ENCODE results near the gene SH3BP5L. TPM values are rescaled to one million over a fixed set of nuclear protein-coding genes. Genes with fewer than 3 reads are reported as not detected.

Gene SH3BP5L
- total and polyA plus RNA-seq, 2 of the 4 experiments (the other 2 are of a cell fraction), result 23.3 to 35.9 TPM

DNA sequence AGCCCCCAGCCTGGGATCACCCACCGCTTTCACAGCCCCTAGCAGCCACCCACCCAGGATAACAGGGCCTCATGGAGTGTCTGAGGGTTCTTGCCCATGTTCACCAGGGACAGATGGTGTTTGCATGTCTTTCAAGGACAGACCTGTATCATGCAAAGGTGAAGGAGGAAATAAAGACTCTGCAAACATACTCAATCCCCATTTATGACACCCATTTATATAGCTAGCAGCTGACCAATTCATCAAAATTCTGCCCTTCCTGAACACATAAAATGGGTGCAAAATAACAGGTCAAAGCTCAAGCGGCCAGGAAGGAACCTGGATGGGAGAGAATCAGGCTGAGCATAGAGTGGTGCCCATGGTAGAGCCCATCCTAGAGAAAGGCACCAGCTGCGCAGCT, 37.4 kb downstream of the SH3BP5L start:
- Histone ChIP-seq H3K36me3 (ENCODE audit: control insufficient read depth, insufficient read depth, low read length) (no peaks in the 10 kb centered on the region), H2BK5ac (ENCODE audit: low read depth, low read length, poor library complexity, severe bottlenecking) (no peak overlapping the region), H2BK20ac (ENCODE audit: low read depth, low read length) (no peak overlapping the region), H2AK5ac (ENCODE audit: low read depth, low read length) (no peak overlapping the region), H2AK9ac (replicated peaks; ENCODE audit: low read depth, low read length, poor library complexity) (no peak overlapping the region), H3K27me3 (ENCODE audit: control insufficient read depth, insufficient read depth, low read length) (no peaks in the 10 kb centered on the region), H4K5ac (ENCODE audit: low read depth, low read length) (no peak overlapping the region), H3K56ac (ENCODE audit: extremely low read depth, insufficient read depth, low read length) (no peak overlapping the region), H3K9ac (ENCODE audit: low read depth, low read length) (no peak overlapping the region), H3K79me1 (ENCODE audit: low read depth in 1 of 2, low read length in 2 of 2) (no peaks in the 10 kb centered on the region), H3K4me2 (ENCODE audit: low read depth, low read length) (no peak overlapping the region), H3K23ac (ENCODE audit: low read depth, low read length) (no peak overlapping the region), H2BK15ac (ENCODE audit: low read depth, low read length) (no peak overlapping the region), H3K4me3 (ENCODE audit: insufficient read depth, low read depth, low read length) (no peak overlapping the region), H3K9me1 (ENCODE audit: insufficient read depth, low read length) (no peaks in the 10 kb centered on the region), H3K4ac (ENCODE audit: low read depth, low read length) (no peak overlapping the region), H4K91ac (ENCODE audit: insufficient read depth, low read depth, low read length) (no peak overlapping the region), H3K4me1 (ENCODE audit: control insufficient read depth, insufficient read depth, low read length) (no peaks in the 10 kb centered on the region), H3K9me3 (ENCODE audit: control insufficient read depth, insufficient read depth, low read length) (no peaks in the 10 kb centered on the region), H3K18ac (ENCODE audit: low read depth, low read length) (no peak overlapping the region), H3K27ac (ENCODE audit: insufficient read depth, low read length) (no peak overlapping the region), H2AFZ (replicated peaks; ENCODE audit: low read length, poor library complexity) (no peak overlapping the region), H4K8ac (ENCODE audit: low read depth in 2 of 2, low read length in 2 of 2) (no peak overlapping the region), H2BK120ac (ENCODE audit: low read depth, low read length) (no peak overlapping the region), H4K20me1 (ENCODE audit: insufficient read depth, low read length) (no peaks in the 10 kb centered on the region), H3K14ac (replicated peaks; ENCODE audit: low read depth, low read length) (no peak overlapping the region)
- ChIA-PET POLR2A (ENCODE audit: unreplicated experiment) (no interaction called here), CTCF (no interaction called here)
- no TSS peak for BruUV-seq (replicated peaks)
- no peak for ATAC-seq (ENCODE audit: low read depth)
- no peak for DNase-seq
- TF ChIP-seq CEBPB (IDR thresholded peaks at IDR 0.05; ENCODE audit: low read depth, low read length), result no peak
- no peak for TF ChIP-seq MXI1 (IDR thresholded peaks at IDR 0.05; ENCODE audit: borderline replicate concordance, low read depth, low read length)
- no peak for TF ChIP-seq FOS (IDR thresholded peaks at IDR 0.05; ENCODE audit: low read depth, low read length)
- TF ChIP-seq, protein P1, sequence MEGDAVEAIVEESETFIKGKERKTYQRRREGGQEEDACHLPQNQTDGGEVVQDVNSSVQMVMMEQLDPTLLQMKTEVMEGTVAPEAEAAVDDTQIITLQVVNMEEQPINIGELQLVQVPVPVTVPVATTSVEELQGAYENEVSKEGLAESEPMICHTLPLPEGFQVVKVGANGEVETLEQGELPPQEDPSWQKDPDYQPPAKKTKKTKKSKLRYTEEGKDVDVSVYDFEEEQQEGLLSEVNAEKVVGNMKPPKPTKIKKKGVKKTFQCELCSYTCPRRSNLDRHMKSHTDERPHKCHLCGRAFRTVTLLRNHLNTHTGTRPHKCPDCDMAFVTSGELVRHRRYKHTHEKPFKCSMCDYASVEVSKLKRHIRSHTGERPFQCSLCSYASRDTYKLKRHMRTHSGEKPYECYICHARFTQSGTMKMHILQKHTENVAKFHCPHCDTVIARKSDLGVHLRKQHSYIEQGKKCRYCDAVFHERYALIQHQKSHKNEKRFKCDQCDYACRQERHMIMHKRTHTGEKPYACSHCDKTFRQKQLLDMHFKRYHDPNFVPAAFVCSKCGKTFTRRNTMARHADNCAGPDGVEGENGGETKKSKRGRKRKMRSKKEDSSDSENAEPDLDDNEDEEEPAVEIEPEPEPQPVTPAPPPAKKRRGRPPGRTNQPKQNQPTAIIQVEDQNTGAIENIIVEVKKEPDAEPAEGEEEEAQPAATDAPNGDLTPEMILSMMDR (conservative IDR thresholded peaks at IDR 0.05; ENCODE audit: low read depth, low read length), result no peak
- TF ChIP-seq, protein P2, sequence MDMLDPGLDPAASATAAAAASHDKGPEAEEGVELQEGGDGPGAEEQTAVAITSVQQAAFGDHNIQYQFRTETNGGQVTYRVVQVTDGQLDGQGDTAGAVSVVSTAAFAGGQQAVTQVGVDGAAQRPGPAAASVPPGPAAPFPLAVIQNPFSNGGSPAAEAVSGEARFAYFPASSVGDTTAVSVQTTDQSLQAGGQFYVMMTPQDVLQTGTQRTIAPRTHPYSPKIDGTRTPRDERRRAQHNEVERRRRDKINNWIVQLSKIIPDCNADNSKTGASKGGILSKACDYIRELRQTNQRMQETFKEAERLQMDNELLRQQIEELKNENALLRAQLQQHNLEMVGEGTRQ (IDR thresholded peaks at IDR 0.05; ENCODE audit: low read depth, low read length), result no peak
- TF ChIP-seq RAD21 (IDR thresholded peaks at IDR 0.05; ENCODE audit: low read length), result no peak
- no CpG with 5 or more reads among the region's 3 CpGs for WGBS, 2 experiments (ENCODE audit: extremely low coverage in 2 of 2, insufficient read length in 1 of 2)
- intact Hi-C loops (cut with micrococcal nuclease), result no loop called here
- dilution Hi-C loops (cut with HindIII; ENCODE audit: low sequenced_read_pairs, unreplicated experiment), result no loop called here
- in situ Hi-C loops (cut with MboI; ENCODE audit: low sequenced_read_pairs), result no loop called here

Data from IMR-90 (cell line).